Endometrial microvascular endothelial cells (primary cell): ENCODE data around the gene MFGE8. TPM values are rescaled to one million over a fixed set of nuclear protein-coding genes. Genes with fewer than 3 reads are reported as not detected.
"Not testable (repeated sequence)": the region's sequence is repeated elsewhere in the genome, so short reads cannot be mapped to it uniquely, and the experiment has no call there.

ENCODE experiments used
- in situ Hi-C: cut with HindIII; loops from 2 replicates; pipeline ENCODE4 v1.10.0; 2017; ENCODE audit warnings: low sequenced_read_pairs, low pct_unique_long_range_greater_than_20kb; ENCODE audit errors: inconsistent ontology term
- total RNA-seq: library from RNA; depleted of rRNA; stranded (reverse); fragments of >200 nt; gene quantifications from one replicate; pipeline ENCODE4 v1.2.3, GENCODE V29; 2015; ENCODE audit errors: inconsistent ontology term

Gene MFGE8
- 28.6 TPM for total RNA-seq

- in situ Hi-C loops, result no loop called here
Observed at GRCh38 chr15:88913017-88913849, at the start of gene MFGE8. MFGE8 (minus strand) TSS chr15:88913379; CDS start chr15:88913319, 60 bp downstream.

- in situ Hi-C loops, result no loop called here
Observed at GRCh38 chr15:88959445-88959844, 46.3 kb upstream of the MFGE8 start.

- in situ Hi-C loops, result no loop called here
Observed at GRCh38 chr15:88956906-88957305, 43.7 kb upstream of the MFGE8 start.

- in situ Hi-C loops, result no loop called here
Observed at GRCh38 chr15:88956263-88956662, 43.1 kb upstream of the MFGE8 start.

GRCh38 chr15:88954431-88955277, 41.5 kb upstream of the MFGE8 start:
- in situ Hi-C loops, result no loop called here

GRCh38 chr15:88950600-88951160, 37.5 kb upstream of the MFGE8 start:
- in situ Hi-C loops, result no loop called here

GRCh38 chr15:88949734-88950400, 36.7 kb upstream of the MFGE8 start:
- in situ Hi-C loops, result no loop called here

- in situ Hi-C loops, result no loop called here
Observed at GRCh38 chr15:88940110-88940675, 27.0 kb upstream of the MFGE8 start.

- in situ Hi-C loops, result no loop called here
Observed at GRCh38 chr15:88939486-88939806, 26.3 kb upstream of the MFGE8 start.

GRCh38 chr15:88938802-88939485, 25.8 kb upstream of the MFGE8 start:
- in situ Hi-C loops, result no loop called here

- in situ Hi-C loops, result not testable (repeated sequence)
Observed at GRCh38 chr15:88934449-88934848, 21.3 kb upstream of the MFGE8 start.

GRCh38 chr15:88932875-88933330, 19.7 kb upstream of the MFGE8 start:
- in situ Hi-C loops, result no loop called here

- in situ Hi-C loops, result no loop called here
Observed at GRCh38 chr15:88932271-88932874, 19.2 kb upstream of the MFGE8 start.

- in situ Hi-C loops, result no loop called here
Observed at GRCh38 chr15:88930579-88930978, 17.4 kb upstream of the MFGE8 start.

GRCh38 chr15:88929358-88930098, 16.3 kb upstream of the MFGE8 start:
- in situ Hi-C loops, result not testable (repeated sequence)

- in situ Hi-C loops, result not testable (repeated sequence)
Observed at GRCh38 chr15:88928192-88928591, 15.0 kb upstream of the MFGE8 start.

- in situ Hi-C loops, result not testable (repeated sequence)
Observed at GRCh38 chr15:88925648-88926047, 12.5 kb upstream of the MFGE8 start.
